ENCODE results near the gene GULP1. TPM values are rescaled to one million over a fixed set of nuclear protein-coding genes. Genes with fewer than 3 reads are reported as not detected.

The GULP1 gene
- polyA plus RNA-seq, 1 donor (not counting 4 experiments of a cell fraction or from before 2014, with no cell fraction given): 11.7 TPM

DNA sequence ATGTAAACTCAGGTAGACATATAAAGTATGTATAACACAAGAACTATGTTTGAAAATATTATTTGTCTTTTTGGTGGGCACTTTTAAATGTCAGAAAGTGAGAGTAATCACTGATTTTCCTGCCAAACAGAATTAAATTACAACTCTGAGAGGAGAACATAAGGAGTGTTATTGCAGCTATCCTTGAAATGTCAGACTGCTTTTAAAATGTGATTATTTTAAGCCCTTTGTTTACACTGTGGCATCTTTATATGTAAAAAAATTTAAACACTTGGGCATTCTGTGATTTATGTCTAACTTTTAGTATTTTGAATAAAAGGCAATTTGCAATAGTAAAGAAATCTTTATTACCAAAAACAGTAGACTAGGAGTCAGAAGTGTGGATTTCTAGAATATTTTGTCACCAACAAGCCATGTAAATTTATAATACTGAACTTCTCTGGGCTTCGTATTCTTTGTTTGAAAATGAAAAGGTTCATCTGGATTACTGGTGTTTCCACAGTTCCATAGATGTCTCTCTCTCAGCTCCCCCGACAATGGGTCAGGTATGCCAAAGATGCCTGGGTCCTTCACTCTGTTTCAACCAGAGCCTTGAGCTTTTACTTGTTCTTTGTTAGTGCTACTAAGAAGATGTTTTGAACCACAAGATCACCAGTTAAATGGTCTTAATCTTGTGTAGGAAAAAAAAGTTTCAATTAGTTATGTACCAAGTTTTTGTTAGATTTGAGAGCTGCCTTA, 38.8 kb downstream of the GULP1 start:
- no peak for FAIRE-seq
- Histone ChIP-seq H3K4me1 (ENCODE audit: control insufficient read depth, extremely low read depth, insufficient read depth, low read length) (no peaks in the 10 kb centered on the region), H3K4me2 (ENCODE audit: control insufficient read depth, extremely low read depth, insufficient read depth, low read depth, low read length) (no peak overlapping the region)

DNA sequence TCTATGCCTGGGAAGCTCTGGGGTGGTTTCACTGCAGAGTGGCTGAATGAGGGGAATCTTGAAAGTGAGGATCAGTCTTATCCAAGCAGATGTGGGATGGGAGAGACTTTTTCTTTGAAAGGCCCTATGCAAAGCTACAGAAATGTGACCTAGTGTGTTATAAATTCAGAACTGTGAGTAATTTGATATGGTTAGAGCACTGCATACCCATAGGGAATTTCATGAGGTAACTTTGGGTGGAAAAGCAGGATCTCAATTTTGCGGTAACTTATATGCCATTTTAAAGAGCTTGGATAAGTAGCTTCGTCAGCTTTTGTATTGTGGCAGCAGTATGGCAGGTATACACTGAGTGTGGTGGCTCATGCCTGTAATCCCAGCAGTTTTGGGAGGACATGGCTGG, 40.9 kb downstream of the GULP1 start:
- H3K27ac ChIP-seq (ENCODE audit: control insufficient read depth, insufficient read depth, low read length): no peak overlapping the region
- TF ChIP-seq, protein P1, sequence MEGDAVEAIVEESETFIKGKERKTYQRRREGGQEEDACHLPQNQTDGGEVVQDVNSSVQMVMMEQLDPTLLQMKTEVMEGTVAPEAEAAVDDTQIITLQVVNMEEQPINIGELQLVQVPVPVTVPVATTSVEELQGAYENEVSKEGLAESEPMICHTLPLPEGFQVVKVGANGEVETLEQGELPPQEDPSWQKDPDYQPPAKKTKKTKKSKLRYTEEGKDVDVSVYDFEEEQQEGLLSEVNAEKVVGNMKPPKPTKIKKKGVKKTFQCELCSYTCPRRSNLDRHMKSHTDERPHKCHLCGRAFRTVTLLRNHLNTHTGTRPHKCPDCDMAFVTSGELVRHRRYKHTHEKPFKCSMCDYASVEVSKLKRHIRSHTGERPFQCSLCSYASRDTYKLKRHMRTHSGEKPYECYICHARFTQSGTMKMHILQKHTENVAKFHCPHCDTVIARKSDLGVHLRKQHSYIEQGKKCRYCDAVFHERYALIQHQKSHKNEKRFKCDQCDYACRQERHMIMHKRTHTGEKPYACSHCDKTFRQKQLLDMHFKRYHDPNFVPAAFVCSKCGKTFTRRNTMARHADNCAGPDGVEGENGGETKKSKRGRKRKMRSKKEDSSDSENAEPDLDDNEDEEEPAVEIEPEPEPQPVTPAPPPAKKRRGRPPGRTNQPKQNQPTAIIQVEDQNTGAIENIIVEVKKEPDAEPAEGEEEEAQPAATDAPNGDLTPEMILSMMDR (optimal IDR thresholded peaks at IDR 0.05 in 1 of 3, IDR thresholded peaks at IDR 0.05 in 1 of 3, conservative IDR thresholded peaks at IDR 0.05 in 1 of 3; ENCODE audit: extremely low read depth in 1 of 3, insufficient read depth in 2 of 3, low read length in 3 of 3): no peak
- TF ChIP-seq EZH2 (IDR thresholded peaks at IDR 0.05; ENCODE audit: low read length): no peak
- no peak overlapping the region for H3K4me3 ChIP-seq (ENCODE audit: control insufficient read depth in 2 of 3, extremely low read depth in 1 of 3, insufficient read depth in 2 of 3, low read depth in 1 of 3, low read length in 3 of 3)
- no peaks in the 10 kb centered on the region for H4K20me1 ChIP-seq (ENCODE audit: control insufficient read depth, extremely low read depth, insufficient read depth, low read length)
- no peaks in the 10 kb centered on the region for H3K36me3 ChIP-seq (ENCODE audit: control insufficient read depth in 2 of 2, extremely low read depth in 1 of 2, insufficient read depth in 2 of 2, low read length in 2 of 2)
- no peak overlapping the region for H2AFZ ChIP-seq (ENCODE audit: control insufficient read depth, low read length)
- no peaks in the 10 kb centered on the region for H3K9me1 ChIP-seq (ENCODE audit: control insufficient read depth, extremely low read depth, insufficient read depth, low read length)
- H3K4me1 ChIP-seq (ENCODE audit: control insufficient read depth, extremely low read depth, insufficient read depth, low read length): no peaks in the 10 kb centered on the region
- H3K4me2 ChIP-seq (ENCODE audit: control insufficient read depth, extremely low read depth, insufficient read depth, low read depth, low read length): no peak overlapping the region
- no peaks in the 10 kb centered on the region for H3K9me3 ChIP-seq (ENCODE audit: control insufficient read depth, low read depth, low read length)
- H3K79me2 ChIP-seq (ENCODE audit: control insufficient read depth, insufficient read depth, low read length): no peaks in the 10 kb centered on the region
- no peak for DNase-seq (ENCODE audit: low read depth, low spot score)
- dilution Hi-C loops (cut with MboI; ENCODE audit: extremely low pct_ligation_motif_present, low sequenced_read_pairs): no loop called here
- H3K27me3 ChIP-seq (ENCODE audit: control insufficient read depth, extremely low read depth, insufficient read depth, low read length): no peaks in the 10 kb centered on the region
- FAIRE-seq: no peak
- H3K9ac ChIP-seq (ENCODE audit: control insufficient read depth, extremely low read depth, insufficient read depth, low read length): no peak overlapping the region

More for the DNA sequence above, 38.8 kb downstream of the GULP1 start:
- no peaks in the 10 kb centered on the region for H3K9me3 ChIP-seq (ENCODE audit: control insufficient read depth, low read depth, low read length)
- no peaks in the 10 kb centered on the region for H3K9me1 ChIP-seq (ENCODE audit: control insufficient read depth, extremely low read depth, insufficient read depth, low read length)
- H4K20me1 ChIP-seq (ENCODE audit: control insufficient read depth, extremely low read depth, insufficient read depth, low read length): no peaks in the 10 kb centered on the region
- no peak for DNase-seq (ENCODE audit: low read depth, low spot score)
- TF ChIP-seq, protein P1 (optimal IDR thresholded peaks at IDR 0.05 in 1 of 3, IDR thresholded peaks at IDR 0.05 in 1 of 3, conservative IDR thresholded peaks at IDR 0.05 in 1 of 3; ENCODE audit: extremely low read depth in 1 of 3, insufficient read depth in 2 of 3, low read length in 3 of 3): no peak
- no peak for TF ChIP-seq EZH2 (IDR thresholded peaks at IDR 0.05; ENCODE audit: low read length)
- H3K27ac ChIP-seq (ENCODE audit: control insufficient read depth, insufficient read depth, low read length): no peak overlapping the region
- dilution Hi-C loops (cut with MboI; ENCODE audit: extremely low pct_ligation_motif_present, low sequenced_read_pairs): no loop called here
- no peak overlapping the region for H2AFZ ChIP-seq (ENCODE audit: control insufficient read depth, low read length)
- no peak overlapping the region for H3K4me3 ChIP-seq (ENCODE audit: control insufficient read depth in 2 of 3, extremely low read depth in 1 of 3, insufficient read depth in 2 of 3, low read depth in 1 of 3, low read length in 3 of 3)
- H3K79me2 ChIP-seq (ENCODE audit: control insufficient read depth, insufficient read depth, low read length): no peaks in the 10 kb centered on the region
- no peaks in the 10 kb centered on the region for H3K27me3 ChIP-seq (ENCODE audit: control insufficient read depth, extremely low read depth, insufficient read depth, low read length)
- no peak overlapping the region for H3K9ac ChIP-seq (ENCODE audit: control insufficient read depth, extremely low read depth, insufficient read depth, low read length)
- no peaks in the 10 kb centered on the region for H3K36me3 ChIP-seq (ENCODE audit: control insufficient read depth in 2 of 2, extremely low read depth in 1 of 2, insufficient read depth in 2 of 2, low read length in 2 of 2)
